ENCODE data around the gene XPO4. TPM values are rescaled to one million over a fixed set of nuclear protein-coding genes. Genes with fewer than 3 reads are reported as not detected.
"Not testable (repeated sequence)": the region's sequence is repeated elsewhere in the genome, so short reads cannot be mapped to it uniquely, and the experiment has no call there.

The XPO4 gene
- total RNA-seq, 2 donors from 2014 or later: 24.3 to 35.8 TPM

DNA sequence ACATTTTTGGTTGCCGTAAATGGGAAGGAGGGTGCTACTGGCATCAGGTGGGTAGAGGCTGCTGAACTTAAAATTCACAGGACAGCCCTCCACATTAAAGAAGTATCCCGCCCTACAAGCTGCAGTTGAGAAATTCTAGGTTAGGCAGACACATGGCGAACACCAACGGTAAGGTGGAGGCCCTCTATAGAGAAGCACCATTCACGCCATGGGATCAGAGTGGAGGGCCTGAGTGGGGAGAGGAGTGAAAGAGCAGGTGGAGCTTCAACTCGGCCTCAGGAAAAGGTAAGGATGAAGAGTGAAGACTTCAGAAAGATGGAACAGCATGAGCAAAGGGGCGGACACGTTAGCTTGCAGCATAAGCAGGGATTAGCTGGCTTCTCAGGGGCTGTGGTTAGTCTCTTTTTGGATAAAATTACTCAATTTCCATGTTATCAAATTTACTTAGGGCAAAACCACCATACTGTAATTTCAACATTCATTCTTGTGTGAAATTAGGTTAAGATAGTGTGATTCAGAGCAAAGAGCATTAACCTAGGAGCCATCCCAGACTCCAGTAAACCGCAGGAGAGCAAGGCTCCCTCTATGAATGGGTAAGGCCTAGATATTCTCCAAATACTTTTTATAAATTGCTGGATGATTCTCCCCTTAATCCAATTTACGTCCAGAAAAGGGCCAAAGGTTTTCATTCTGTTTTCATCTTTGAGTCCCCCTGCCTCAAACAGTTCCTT is 130.0 kb downstream of the XPO4 start:
- H3K36me3 Mint-ChIP-seq (ENCODE audit: low read depth): peaks cover 60% of the 10 kb centered on the region
- peak overlapping the region; percentile 95 for H3K27ac Mint-ChIP-seq
- ATAC-seq (replicated peaks): no peak
- H3K4me1 Mint-ChIP-seq: peaks cover 16% of the 10 kb centered on the region
- no peaks in the 10 kb centered on the region for H3K27me3 Mint-ChIP-seq
- peaks cover 3% of the 10 kb centered on the region for H3K9me3 Mint-ChIP-seq
- H3K4me3 Mint-ChIP-seq: peak overlapping the region; percentile 85

DNA sequence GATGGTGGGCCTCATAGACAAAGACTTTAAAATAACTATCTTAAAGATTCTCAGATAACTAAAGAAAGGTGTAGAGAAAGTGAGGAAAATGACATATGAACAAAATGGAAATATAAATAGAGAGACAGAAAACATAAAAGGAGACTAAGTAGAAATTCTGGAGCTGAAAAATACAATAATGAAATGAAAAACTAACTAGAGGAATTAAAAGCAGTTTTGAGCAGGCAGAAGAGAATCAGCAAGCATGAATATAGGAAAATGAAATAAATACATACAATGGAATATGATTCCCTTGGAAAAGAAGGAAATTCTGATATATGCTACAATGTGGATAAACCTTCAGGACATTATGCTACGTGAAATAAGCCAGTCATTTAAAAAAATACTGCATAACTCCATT is 132.7 kb downstream of the XPO4 start:
- H3K27ac Mint-ChIP-seq: no peak overlapping the region
- no peak for ATAC-seq (replicated peaks)
- H3K4me1 Mint-ChIP-seq: peaks cover 16% of the 10 kb centered on the region
- H3K27me3 Mint-ChIP-seq: no peaks in the 10 kb centered on the region
- H3K4me3 Mint-ChIP-seq: no peak overlapping the region
- H3K36me3 Mint-ChIP-seq (ENCODE audit: low read depth): peaks cover 65% of the 10 kb centered on the region
- peaks cover 5% of the 10 kb centered on the region for H3K9me3 Mint-ChIP-seq

DNA sequence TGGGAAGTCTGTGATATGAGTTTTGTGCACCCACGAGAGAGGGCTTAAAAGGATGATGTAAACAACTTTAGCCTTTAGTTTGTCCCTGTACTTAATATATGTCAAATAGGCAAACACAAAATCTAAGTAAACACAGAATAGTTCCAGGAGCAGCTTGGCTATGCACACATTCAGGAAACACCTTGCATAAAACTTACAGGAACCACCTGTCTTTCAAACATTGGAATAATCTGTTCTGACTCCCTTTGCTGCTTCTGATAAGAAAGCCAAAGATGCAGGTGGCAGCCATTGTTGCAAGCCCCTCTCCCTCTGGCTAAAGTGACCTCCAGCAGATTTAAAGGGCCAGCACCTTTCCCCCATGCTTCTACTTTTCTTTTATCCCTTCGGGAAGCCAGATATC is 133.5 kb downstream of the XPO4 start:
- Mint-ChIP-seq H3K27ac (no peak overlapping the region), H3K4me3 (no peak overlapping the region), H3K9me3 (peaks cover 5% of the 10 kb centered on the region), H3K4me1 (peaks cover 16% of the 10 kb centered on the region), H3K27me3 (no peaks in the 10 kb centered on the region), H3K36me3 (ENCODE audit: low read depth) (peaks cover 65% of the 10 kb centered on the region)
- ATAC-seq (replicated peaks): no peak

DNA sequence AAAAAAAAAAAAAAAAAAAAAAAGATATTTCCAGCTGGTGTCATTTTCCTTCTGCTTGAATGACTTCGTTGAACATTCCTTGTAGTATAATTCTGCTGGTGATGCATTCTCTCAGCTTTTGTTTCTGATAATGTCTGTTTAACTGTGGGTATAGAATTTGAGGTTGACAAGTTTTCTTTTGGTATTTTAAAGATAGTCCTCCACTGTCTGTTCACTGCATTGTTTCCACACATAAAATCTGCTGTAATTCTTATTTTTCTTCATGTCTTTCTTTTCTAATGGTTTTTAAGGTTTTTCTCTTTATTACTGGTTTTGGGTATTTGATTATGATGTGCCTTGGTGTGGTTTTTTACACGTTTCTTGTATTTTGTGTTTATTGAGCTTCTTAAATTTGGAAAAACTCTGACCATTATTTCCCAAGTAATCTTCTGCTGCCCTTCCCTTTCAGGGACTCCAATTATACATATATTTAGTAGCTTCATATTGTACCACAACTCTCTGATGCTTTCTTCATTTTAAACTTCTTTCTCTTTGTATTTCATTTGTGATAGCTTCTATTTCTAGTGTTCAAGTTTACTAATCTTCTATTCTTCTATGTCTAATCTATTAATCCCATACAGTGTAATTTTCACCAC is 135.1 kb downstream of the XPO4 start:
- H3K27me3 Mint-ChIP-seq: no peaks in the 10 kb centered on the region
- H3K4me1 Mint-ChIP-seq: peaks cover 14% of the 10 kb centered on the region
- H3K27ac Mint-ChIP-seq: no peak overlapping the region
- peaks cover 5% of the 10 kb centered on the region for H3K9me3 Mint-ChIP-seq
- no peak overlapping the region for H3K4me3 Mint-ChIP-seq
- no peak for ATAC-seq (replicated peaks)
- H3K36me3 Mint-ChIP-seq (ENCODE audit: low read depth): peaks cover 48% of the 10 kb centered on the region

DNA sequence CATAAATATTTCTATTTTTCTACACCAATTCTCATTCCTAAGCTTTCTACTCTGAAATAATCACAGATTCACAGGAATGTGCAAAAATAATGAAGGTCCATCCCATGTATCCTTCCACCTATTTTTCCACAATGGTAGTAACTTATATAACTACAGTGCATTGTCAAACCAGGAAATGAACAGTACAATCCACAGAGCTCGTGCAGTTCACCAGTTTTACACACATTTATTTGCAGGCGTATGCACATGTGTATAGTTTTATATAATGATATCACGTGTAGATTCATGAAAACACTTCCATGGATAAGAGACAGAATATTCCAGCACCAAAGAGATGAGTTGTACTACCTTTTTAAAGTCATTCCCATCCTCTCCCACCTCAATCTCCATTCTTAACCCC is 141.7 kb downstream of the XPO4 start:
- H3K36me3 Mint-ChIP-seq (ENCODE audit: low read depth): peaks cover 21% of the 10 kb centered on the region
- no peak overlapping the region for H3K27ac Mint-ChIP-seq
- ATAC-seq (replicated peaks): no peak
- no peaks in the 10 kb centered on the region for H3K4me1 Mint-ChIP-seq
- H3K27me3 Mint-ChIP-seq: no peaks in the 10 kb centered on the region
- H3K9me3 Mint-ChIP-seq: no peaks in the 10 kb centered on the region
- no peak overlapping the region for H3K4me3 Mint-ChIP-seq

DNA sequence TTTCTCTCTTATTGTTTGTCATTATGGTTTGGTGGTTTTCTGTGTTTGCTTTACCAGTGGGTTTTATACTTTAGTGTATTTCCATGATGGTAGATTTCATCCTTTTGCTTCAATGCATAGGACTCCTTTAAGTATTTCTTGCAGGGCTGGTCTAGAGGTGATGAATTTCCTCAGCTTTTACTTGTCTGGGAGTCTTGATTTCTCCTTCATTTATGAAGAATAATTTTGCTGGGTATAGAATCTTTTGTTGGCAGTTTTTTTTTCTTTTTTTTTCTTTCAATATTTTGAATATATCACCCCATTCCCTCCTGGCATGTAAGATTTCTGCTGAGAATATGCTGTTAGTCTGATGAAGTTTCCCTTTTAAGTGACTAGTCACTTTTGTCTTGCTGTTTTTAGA is 148.5 kb downstream of the XPO4 start:
- H3K4me3 Mint-ChIP-seq: no peak overlapping the region
- H3K27me3 Mint-ChIP-seq: no peaks in the 10 kb centered on the region
- H3K36me3 Mint-ChIP-seq (ENCODE audit: low read depth): peaks cover 44% of the 10 kb centered on the region
- peaks cover 26% of the 10 kb centered on the region for H3K9me3 Mint-ChIP-seq
- ATAC-seq (replicated peaks): no peak
- H3K27ac Mint-ChIP-seq: no peak overlapping the region
- no peaks in the 10 kb centered on the region for H3K4me1 Mint-ChIP-seq

DNA sequence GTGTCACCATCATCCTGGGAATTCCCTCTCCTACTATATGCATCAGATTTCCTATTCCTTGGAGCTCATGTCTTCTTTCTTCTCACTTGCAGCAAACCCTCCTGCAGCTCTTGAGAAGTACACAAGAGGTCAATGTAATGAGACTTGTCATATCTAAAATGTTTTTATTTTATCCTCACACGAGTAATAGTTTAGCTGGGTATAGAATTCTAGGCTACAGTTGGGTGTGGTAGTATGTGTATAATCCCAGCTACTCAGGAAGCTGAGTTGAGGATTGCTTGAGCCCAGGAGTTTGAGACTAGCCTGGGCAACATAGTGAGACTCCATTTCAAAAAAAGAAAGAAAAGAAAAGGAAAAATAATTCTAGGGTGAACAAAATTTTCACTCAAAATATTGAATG is 153.2 kb downstream of the XPO4 start:
- peaks cover 48% of the 10 kb centered on the region for H3K9me3 Mint-ChIP-seq
- no peaks in the 10 kb centered on the region for H3K27me3 Mint-ChIP-seq
- no peak overlapping the region for H3K27ac Mint-ChIP-seq
- ATAC-seq (replicated peaks): no peak
- no peaks in the 10 kb centered on the region for H3K4me1 Mint-ChIP-seq
- peaks cover 11% of the 10 kb centered on the region for H3K36me3 Mint-ChIP-seq (ENCODE audit: low read depth)
- no peak overlapping the region for H3K4me3 Mint-ChIP-seq

DNA sequence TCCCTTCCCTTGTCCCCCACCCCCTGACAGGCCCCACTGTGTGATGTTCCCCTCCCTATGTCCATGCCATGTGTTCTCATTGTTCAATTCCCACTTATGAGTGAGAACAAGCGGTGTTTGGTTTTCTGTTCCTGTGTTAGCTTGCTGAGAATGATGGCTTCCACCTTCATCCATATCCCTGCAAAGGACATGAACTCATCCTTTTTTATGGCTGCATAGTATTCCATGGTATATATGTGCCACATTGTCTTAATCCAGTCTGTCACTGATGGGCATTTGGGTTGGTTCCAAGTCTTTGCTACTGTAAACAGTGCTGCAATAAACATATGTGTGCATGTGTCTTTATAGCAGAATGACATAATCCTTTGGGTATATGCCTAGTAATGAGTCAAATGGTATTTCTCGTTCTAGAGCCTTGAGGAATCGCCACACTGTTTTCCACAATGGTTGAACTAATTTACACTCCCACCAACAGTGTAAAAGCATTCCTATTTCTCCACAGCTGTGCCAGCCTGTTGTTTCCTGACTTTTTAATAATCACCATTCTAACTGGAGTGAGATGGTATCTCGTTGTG is 158.6 kb downstream of the XPO4 start:
- not testable (repeated sequence) for H3K36me3 Mint-ChIP-seq (ENCODE audit: low read depth); H3K4me1 Mint-ChIP-seq; H3K27ac Mint-ChIP-seq; ATAC-seq (replicated peaks); H3K27me3 Mint-ChIP-seq; H3K4me3 Mint-ChIP-seq
- H3K9me3 Mint-ChIP-seq: peaks cover 21% of the 10 kb centered on the region

DNA sequence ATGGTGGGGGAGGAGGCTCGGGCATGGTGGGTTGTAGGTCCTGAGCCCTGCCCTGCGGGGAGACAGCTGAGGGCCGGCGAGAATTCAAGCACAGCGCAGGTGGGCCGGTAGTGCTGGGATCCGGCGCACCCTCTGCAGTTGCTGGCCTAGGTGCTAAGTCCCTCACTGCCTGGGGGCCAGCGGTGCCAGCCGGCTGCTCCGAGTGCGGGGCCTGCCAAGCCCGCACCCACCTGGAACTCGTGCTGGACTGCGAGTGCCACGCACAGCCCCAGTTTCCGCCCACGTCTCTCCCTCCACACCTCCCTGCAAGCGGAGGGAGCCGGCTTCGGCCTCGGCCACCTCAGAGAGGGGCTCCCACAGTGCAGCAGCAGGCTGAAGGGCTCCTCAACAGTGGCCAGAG is 162.5 kb downstream of the XPO4 start:
- no peaks in the 10 kb centered on the region for H3K4me1 Mint-ChIP-seq
- H3K36me3 Mint-ChIP-seq (ENCODE audit: low read depth): no peaks in the 10 kb centered on the region
- H3K27me3 Mint-ChIP-seq: no peaks in the 10 kb centered on the region
- no peak overlapping the region for H3K27ac Mint-ChIP-seq
- no peak for ATAC-seq (replicated peaks)
- no peak overlapping the region for H3K4me3 Mint-ChIP-seq
- H3K9me3 Mint-ChIP-seq: peaks cover 2% of the 10 kb centered on the region

DNA sequence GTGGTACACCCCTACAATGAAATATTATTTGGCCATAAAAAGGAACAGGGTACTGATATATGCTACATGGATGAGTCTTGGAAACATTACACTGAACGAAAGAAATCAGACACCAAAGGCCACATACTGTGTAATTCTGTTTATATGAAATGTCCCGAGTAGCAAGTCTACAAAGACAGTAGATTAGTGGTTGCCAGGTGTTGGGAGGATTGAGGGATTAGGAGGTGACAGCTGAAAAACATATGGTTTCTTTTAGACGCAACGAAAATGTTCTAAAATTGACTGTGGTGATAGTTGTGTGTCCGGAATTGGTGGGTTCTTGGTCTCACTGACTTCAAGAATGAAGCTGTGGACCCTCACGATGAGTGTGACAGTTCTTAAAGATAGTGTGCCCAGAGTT is 163.9 kb downstream of the XPO4 start:
- no peak overlapping the region for H3K4me3 Mint-ChIP-seq
- H3K27ac Mint-ChIP-seq: no peak overlapping the region
- H3K4me1 Mint-ChIP-seq: no peaks in the 10 kb centered on the region
- H3K36me3 Mint-ChIP-seq (ENCODE audit: low read depth): no peaks in the 10 kb centered on the region
- H3K27me3 Mint-ChIP-seq: no peaks in the 10 kb centered on the region
- H3K9me3 Mint-ChIP-seq: no peaks in the 10 kb centered on the region
- no peak for ATAC-seq (replicated peaks)

DNA sequence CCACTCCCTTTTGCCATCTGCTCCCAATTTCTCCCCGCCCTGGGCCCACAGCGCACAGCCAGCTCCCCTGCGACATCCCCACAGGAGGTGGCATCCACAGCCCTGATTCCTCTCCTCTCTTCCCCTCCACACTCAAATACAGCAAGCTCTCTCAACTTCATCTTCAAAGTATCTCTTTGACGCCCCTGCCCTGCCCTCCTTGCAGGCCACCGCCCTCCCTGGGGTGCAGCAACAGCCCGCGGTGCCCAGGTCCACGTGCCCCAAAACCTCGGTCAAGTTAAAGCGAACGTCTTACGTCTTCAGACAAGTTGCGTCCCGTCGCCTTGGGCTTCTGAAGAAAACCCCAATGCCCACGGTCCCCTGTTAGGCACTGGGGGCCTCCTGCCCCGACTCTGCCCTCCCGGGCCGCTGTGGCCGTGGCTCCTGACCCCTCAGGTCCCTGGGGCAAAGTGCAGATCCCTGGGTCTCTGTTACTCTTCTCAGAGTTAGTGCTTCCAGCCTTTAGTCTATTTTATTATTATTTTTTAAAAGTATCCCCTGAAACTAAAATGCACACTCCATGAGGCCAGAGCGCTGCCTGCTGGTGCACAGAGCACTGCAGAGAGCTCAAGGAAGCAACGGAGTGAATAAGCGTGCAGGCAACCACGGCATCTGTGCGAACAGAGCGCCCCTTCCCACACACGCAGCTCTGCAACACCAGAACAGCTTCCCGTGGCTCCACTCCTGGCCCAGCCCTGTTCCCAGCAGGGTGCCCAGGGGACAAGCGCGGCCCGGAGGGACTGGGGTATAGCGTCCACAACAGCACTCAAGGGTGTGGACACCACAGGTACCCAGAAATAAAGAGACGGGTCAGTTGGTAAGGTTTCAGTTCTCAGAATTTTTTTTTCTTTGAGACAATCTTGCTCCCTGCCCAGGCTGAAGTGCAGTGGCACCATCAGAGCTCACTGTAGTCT is 172.6 kb downstream of the XPO4 start:
- no peak for ATAC-seq (replicated peaks)
- Mint-ChIP-seq H3K9me3 (no peaks in the 10 kb centered on the region), H3K36me3 (ENCODE audit: low read depth) (peaks cover 25% of the 10 kb centered on the region), H3K4me3 (no peak overlapping the region), H3K4me1 (no peaks in the 10 kb centered on the region), H3K27ac (no peak overlapping the region), H3K27me3 (no peaks in the 10 kb centered on the region)

DNA sequence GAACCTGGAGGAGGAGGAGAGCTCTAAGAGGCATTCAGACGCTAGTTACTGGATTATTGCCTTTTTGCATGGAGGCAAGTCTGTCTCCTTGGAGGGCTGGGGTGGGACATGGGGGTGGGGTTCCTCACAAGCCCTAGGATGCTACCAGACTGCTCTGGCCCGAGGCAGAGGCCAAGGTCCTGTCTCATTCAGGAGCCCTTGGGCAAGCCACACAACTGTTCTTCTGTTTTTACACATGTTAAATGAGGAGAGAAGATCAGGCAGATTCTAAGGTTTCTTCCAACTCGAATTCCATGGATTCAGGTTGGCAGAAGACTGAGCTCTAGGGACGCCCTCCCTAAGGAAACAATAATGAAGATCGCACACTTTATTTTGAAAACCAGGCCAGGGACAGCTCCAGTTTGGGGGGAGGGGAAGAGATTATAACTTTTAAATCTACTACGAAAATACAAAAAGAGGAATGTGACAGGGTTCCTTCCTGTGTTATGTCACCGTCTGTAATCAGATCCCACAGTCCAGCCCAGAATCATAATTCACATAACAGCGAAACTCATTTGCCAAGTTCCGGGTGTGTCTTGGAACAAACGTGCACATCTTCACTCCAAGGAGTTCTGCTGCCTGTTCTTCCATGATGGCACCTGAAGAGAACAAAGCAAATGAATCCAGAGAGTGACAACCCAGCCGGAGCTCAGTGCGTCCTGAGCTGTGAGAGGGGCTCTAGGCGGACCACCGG is 173.8 kb downstream of the XPO4 start:
- H3K4me3 Mint-ChIP-seq: no peak overlapping the region
- no peaks in the 10 kb centered on the region for H3K4me1 Mint-ChIP-seq
- no peaks in the 10 kb centered on the region for H3K9me3 Mint-ChIP-seq
- H3K36me3 Mint-ChIP-seq (ENCODE audit: low read depth): peaks cover 25% of the 10 kb centered on the region
- no peak overlapping the region for H3K27ac Mint-ChIP-seq
- ATAC-seq (replicated peaks): no peak
- H3K27me3 Mint-ChIP-seq: no peaks in the 10 kb centered on the region

DNA sequence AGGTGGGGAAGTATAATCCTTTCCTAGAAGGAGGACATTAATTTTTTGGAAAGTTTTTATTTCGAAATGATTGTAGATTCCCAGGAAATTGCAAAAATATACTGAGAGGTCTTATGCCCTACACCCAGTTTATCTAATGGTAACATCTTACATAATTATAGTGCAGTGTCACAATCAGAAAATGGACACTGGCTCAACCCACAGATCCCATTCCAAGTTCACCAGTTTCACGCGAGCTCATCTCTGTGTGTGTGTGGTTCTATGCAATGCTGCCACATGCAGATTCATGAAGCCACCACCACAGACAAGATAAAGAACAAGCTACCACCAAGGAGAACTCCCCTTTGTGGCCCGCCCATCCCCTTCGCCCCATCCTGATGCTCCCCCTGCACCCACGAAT is 174.7 kb downstream of the XPO4 start:
- Mint-ChIP-seq H3K4me3 (no peak overlapping the region), H3K9me3 (no peaks in the 10 kb centered on the region), H3K27me3 (peaks cover 3% of the 10 kb centered on the region), H3K27ac (no peak overlapping the region), H3K4me1 (no peaks in the 10 kb centered on the region), H3K36me3 (ENCODE audit: low read depth) (peaks cover 25% of the 10 kb centered on the region)
- ATAC-seq (replicated peaks): no peak
